ENCODE results near the gene FEZF2.

FEZF2 gene

GRCh38 chr3:62355703-62356102 is 17.6 kb downstream of the FEZF2 start:
- Histone ChIP-seq H3K4me3 (ENCODE audit: low read depth in 1 of 5, low read length in 5 of 5) (no peak overlapping the region), H3K4me1 (ENCODE audit: control insufficient read depth in 5 of 5, insufficient read depth in 5 of 5, low read length in 5 of 5) (no peaks in the 10 kb centered on the region), H3K27me3 (ENCODE audit: control insufficient read depth in 5 of 5, insufficient read depth in 4 of 5, low read length in 5 of 5) (peaks cover 0 to 8% (median 3%) of the 10 kb centered on the region in 5 donors), H3K9ac (ENCODE audit: low read length in 5 of 5) (no peak overlapping the region), H3K36me3 (ENCODE audit: control insufficient read depth in 5 of 5, insufficient read depth in 5 of 5, low read length in 5 of 5) (no peaks in the 10 kb centered on the region), H3K9me3 (ENCODE audit: control insufficient read depth in 5 of 5, low read length in 5 of 5) (no peaks in the 10 kb centered on the region), H3K27ac (ENCODE audit: low read depth, low read length) (no peak overlapping the region)

GRCh38 chr3:62343755-62344154 is 29.6 kb downstream of the FEZF2 start:
- H3K4me1 ChIP-seq (ENCODE audit: control insufficient read depth in 5 of 5, insufficient read depth in 5 of 5, low read length in 5 of 5) = no peaks in the 10 kb centered on the region
- no peaks in the 10 kb centered on the region for H3K9me3 ChIP-seq (ENCODE audit: control insufficient read depth in 5 of 5, low read length in 5 of 5)
- no peak overlapping the region for H3K9ac ChIP-seq (ENCODE audit: low read length in 5 of 5)
- no peaks in the 10 kb centered on the region for H3K36me3 ChIP-seq (ENCODE audit: control insufficient read depth in 5 of 5, insufficient read depth in 5 of 5, low read length in 5 of 5)
- no peak overlapping the region for H3K4me3 ChIP-seq (ENCODE audit: low read depth in 1 of 5, low read length in 5 of 5)
- no peak overlapping the region for H3K27ac ChIP-seq (ENCODE audit: low read depth, low read length)
- no peaks in the 10 kb centered on the region for H3K27me3 ChIP-seq (ENCODE audit: control insufficient read depth in 5 of 5, insufficient read depth in 4 of 5, low read length in 5 of 5)

GRCh38 chr3:62335196-62335595 is 38.2 kb downstream of the FEZF2 start:
- no peak overlapping the region for H3K27ac ChIP-seq (ENCODE audit: low read depth, low read length)
- no peaks in the 10 kb centered on the region for H3K27me3 ChIP-seq (ENCODE audit: control insufficient read depth in 5 of 5, insufficient read depth in 4 of 5, low read length in 5 of 5)
- H3K36me3 ChIP-seq (ENCODE audit: control insufficient read depth in 5 of 5, insufficient read depth in 5 of 5, low read length in 5 of 5) = no peaks in the 10 kb centered on the region
- H3K4me1 ChIP-seq (ENCODE audit: control insufficient read depth in 5 of 5, insufficient read depth in 5 of 5, low read length in 5 of 5) = no peaks in the 10 kb centered on the region
- H3K9ac ChIP-seq (ENCODE audit: low read length in 5 of 5) = no peak overlapping the region
- H3K4me3 ChIP-seq (ENCODE audit: low read depth in 1 of 5, low read length in 5 of 5) = no peak overlapping the region
- H3K9me3 ChIP-seq (ENCODE audit: control insufficient read depth in 5 of 5, low read length in 5 of 5) = no peaks in the 10 kb centered on the region

- Histone ChIP-seq H3K4me1 (ENCODE audit: control insufficient read depth in 5 of 5, insufficient read depth in 5 of 5, low read length in 5 of 5) (no peaks in the 10 kb centered on the region), H3K27me3 (ENCODE audit: control insufficient read depth in 5 of 5, insufficient read depth in 4 of 5, low read length in 5 of 5) (no peaks in the 10 kb centered on the region), H3K9ac (ENCODE audit: low read length in 5 of 5) (no peak overlapping the region), H3K27ac (ENCODE audit: low read depth, low read length) (no peak overlapping the region), H3K36me3 (ENCODE audit: control insufficient read depth in 5 of 5, insufficient read depth in 5 of 5, low read length in 5 of 5) (no peaks in the 10 kb centered on the region), H3K4me3 (ENCODE audit: low read depth in 1 of 5, low read length in 5 of 5) (no peak overlapping the region), H3K9me3 (ENCODE audit: control insufficient read depth in 5 of 5, low read length in 5 of 5) (no peaks in the 10 kb centered on the region)
These were observed 40.5 kb downstream of the FEZF2 start for GRCh38 chr3:62332835-62333244.

- H3K4me1 ChIP-seq (ENCODE audit: control insufficient read depth in 5 of 5, insufficient read depth in 5 of 5, low read length in 5 of 5) = no peaks in the 10 kb centered on the region
- no peak overlapping the region for H3K27ac ChIP-seq (ENCODE audit: low read depth, low read length)
- no peak overlapping the region for H3K9ac ChIP-seq (ENCODE audit: low read length in 5 of 5)
- no peaks in the 10 kb centered on the region for H3K27me3 ChIP-seq (ENCODE audit: control insufficient read depth in 5 of 5, insufficient read depth in 4 of 5, low read length in 5 of 5)
- H3K9me3 ChIP-seq (ENCODE audit: control insufficient read depth in 5 of 5, low read length in 5 of 5) = no peaks in the 10 kb centered on the region
- no peaks in the 10 kb centered on the region for H3K36me3 ChIP-seq (ENCODE audit: control insufficient read depth in 5 of 5, insufficient read depth in 5 of 5, low read length in 5 of 5)
- no peak overlapping the region for H3K4me3 ChIP-seq (ENCODE audit: low read depth in 1 of 5, low read length in 5 of 5)
These were observed 41.3 kb downstream of the FEZF2 start for GRCh38 chr3:62332017-62332416.

- Histone ChIP-seq H3K27ac (ENCODE audit: low read depth, low read length) (no peak overlapping the region), H3K4me3 (ENCODE audit: low read depth in 1 of 5, low read length in 5 of 5) (no peak overlapping the region), H3K36me3 (ENCODE audit: control insufficient read depth in 5 of 5, insufficient read depth in 5 of 5, low read length in 5 of 5) (no peaks in the 10 kb centered on the region), H3K4me1 (ENCODE audit: control insufficient read depth in 5 of 5, insufficient read depth in 5 of 5, low read length in 5 of 5) (no peaks in the 10 kb centered on the region), H3K9me3 (ENCODE audit: control insufficient read depth in 5 of 5, low read length in 5 of 5) (no peaks in the 10 kb centered on the region), H3K27me3 (ENCODE audit: control insufficient read depth in 5 of 5, insufficient read depth in 4 of 5, low read length in 5 of 5) (no peaks in the 10 kb centered on the region), H3K9ac (ENCODE audit: low read length in 5 of 5) (no peak overlapping the region)
These were observed 43.4 kb downstream of the FEZF2 start for GRCh38 chr3:62329971-62330370.

- Histone ChIP-seq H3K27me3 (ENCODE audit: control insufficient read depth in 5 of 5, insufficient read depth in 4 of 5, low read length in 5 of 5) (no peaks in the 10 kb centered on the region), H3K9ac (ENCODE audit: low read length in 5 of 5) (no peak overlapping the region), H3K36me3 (ENCODE audit: control insufficient read depth in 5 of 5, insufficient read depth in 5 of 5, low read length in 5 of 5) (peaks cover 0 to 3% (median 2%) of the 10 kb centered on the region in 5 donors), H3K9me3 (ENCODE audit: control insufficient read depth in 5 of 5, low read length in 5 of 5) (no peaks in the 10 kb centered on the region), H3K4me1 (ENCODE audit: control insufficient read depth in 5 of 5, insufficient read depth in 5 of 5, low read length in 5 of 5) (no peaks in the 10 kb centered on the region), H3K27ac (ENCODE audit: low read depth, low read length) (no peak overlapping the region), H3K4me3 (ENCODE audit: low read depth in 1 of 5, low read length in 5 of 5) (no peak overlapping the region)
These were observed 47.5 kb downstream of the FEZF2 start for GRCh38 chr3:62325896-62326295.

- Histone ChIP-seq H3K9me3 (ENCODE audit: control insufficient read depth in 5 of 5, low read length in 5 of 5) (peaks cover 0 to 3% (median 0%) of the 10 kb centered on the region in 5 donors), H3K27ac (ENCODE audit: low read depth, low read length) (no peak overlapping the region), H3K4me1 (ENCODE audit: control insufficient read depth in 5 of 5, insufficient read depth in 5 of 5, low read length in 5 of 5) (peaks cover 0 to 14% (median 10%) of the 10 kb centered on the region in 5 donors), H3K9ac (ENCODE audit: low read length in 5 of 5) (no peak overlapping the region), H3K4me3 (ENCODE audit: low read depth in 1 of 5, low read length in 5 of 5) (no peak overlapping the region), H3K27me3 (ENCODE audit: control insufficient read depth in 5 of 5, insufficient read depth in 4 of 5, low read length in 5 of 5) (no peaks in the 10 kb centered on the region), H3K36me3 (ENCODE audit: control insufficient read depth in 5 of 5, insufficient read depth in 5 of 5, low read length in 5 of 5) (peaks cover 0 to 3% (median 2%) of the 10 kb centered on the region in 5 donors)
These were observed 50.1 kb downstream of the FEZF2 start for GRCh38 chr3:62323241-62323640.

All from subcutaneous abdominal adipose tissue (tissue), 5 donors.